OCI-LY7 (cell line): ENCODE results near the gene GSG1L. TPM values are rescaled to one million over a fixed set of nuclear protein-coding genes. Genes with fewer than 3 reads are reported as not detected.

Source experiments
- BruUV-seq: library from RNA; stranded (reverse); fragments of 400-500 nt; replicated peaks from 2 replicates; lab custom pipeline; 2021; lab: Mats Ljungman, UMichigan
- CTCF ChIA-PET: fragments of 300-600 bp; sonication (Branson Sonifier 250); formaldehyde crosslinking; loops from one replicate; lab custom pipeline; 2022; ENCODE audit warnings: antibody characterized with exemption; ENCODE audit not compliant: unreplicated experiment; lab: Charles Lee
- POLR2A ChIA-PET: fragments of 300-600 bp; sonication (Branson Sonifier 250); formaldehyde crosslinking; loops from one replicate; lab custom pipeline; 2022; ENCODE audit warnings: antibody characterized with exemption; lab: Charles Lee
- DNase-seq: peaks from one replicate; pipeline ENCODE4 v3.0.0-alpha.2; 2015; ENCODE audit warnings: low spot score
- H2AFZ ChIP-seq: fragments of 200-600 bp; sonication (generic), shearing (Covaris generic); 2 replicates; pipeline ENCODE4 v1.6.1; 2014; ENCODE audit warnings: mild to moderate bottlenecking, antibody characterized with exemption, low read length, moderate library complexity
- H3K27ac ChIP-seq: fragments of 200-600 bp; sonication (generic); 2 replicates; pipeline ENCODE4 v1.5.1; 2014; ENCODE audit warnings: mixed run types, low read depth, mild to moderate bottlenecking, moderate library complexity, low read length, inconsistent platforms; ENCODE audit not compliant: poor library complexity, severe bottlenecking
- H3K36me3 ChIP-seq: fragments of 200-600 bp; sonication (generic); 2 replicates; pipeline ENCODE4 v1.6.1; 2014; ENCODE audit warnings: mild to moderate bottlenecking, antibody characterized with exemption, low read length, moderate library complexity, mixed read lengths; ENCODE audit not compliant: insufficient read depth
- H3K4me1 ChIP-seq: fragments of 200-600 bp; sonication (generic); 2 replicates; pipeline ENCODE4 v1.5.1; 2014; ENCODE audit warnings: mild to moderate bottlenecking, low read length; ENCODE audit not compliant: insufficient read depth, poor library complexity, severe bottlenecking
- H3K4me2 ChIP-seq: fragments of 200-600 bp; sonication (generic); 2 replicates; pipeline ENCODE4 v1.6.1; 2014; ENCODE audit warnings: mild to moderate bottlenecking, low read length
- H3K4me3 ChIP-seq: fragments of 200-600 bp; sonication (generic); 2 replicates; pipeline ENCODE4 v1.5.1; 2014; ENCODE audit warnings: mild to moderate bottlenecking, low read depth, low read length; ENCODE audit not compliant: poor library complexity, severe bottlenecking
- H3K79me2 ChIP-seq: fragments of 200-600 bp; sonication (generic); 2 replicates; pipeline ENCODE4 v1.6.1; 2016; ENCODE audit warnings: low read depth, mild to moderate bottlenecking, low read length, moderate library complexity, mixed read lengths; ENCODE audit not compliant: insufficient read depth
- H3K9me2 ChIP-seq: fragments of 200-600 bp; sonication (generic); 2 replicates; pipeline ENCODE4 v1.6.1; 2016; ENCODE audit warnings: mild to moderate bottlenecking, low read length, mixed read lengths; ENCODE audit not compliant: insufficient read depth
- H3K9me3 ChIP-seq: fragments of 200-600 bp; sonication (generic); 2 replicates; pipeline ENCODE4 v1.6.1; 2014; ENCODE audit warnings: mild to moderate bottlenecking, mixed run types, low read length, mixed read lengths
- H4K20me1 ChIP-seq: fragments of 200-600 bp; sonication (generic); 2 replicates; pipeline ENCODE4 v1.6.1; 2014; ENCODE audit warnings: mild to moderate bottlenecking, antibody characterized with exemption, low read length, moderate library complexity, mixed read lengths; ENCODE audit not compliant: insufficient read depth
- EZH2phosphoT487 ChIP-seq: fragments of 200-600 bp; sonication (generic); IDR thresholded peaks from 2 replicates; pipeline ENCODE4 v1.6.1; 2018; ENCODE audit warnings: low read depth, borderline replicate concordance, mild to moderate bottlenecking, mixed run types, antibody characterized with exemption, low read length, moderate library complexity, mixed read lengths
- intact Hi-C: fragments of 100-400 bp; cut with micrococcal nuclease; formaldehyde crosslinking; loops from one replicate; pipeline ENCODE4 v1.10.0; 2022; ENCODE audit not compliant: unreplicated experiment
- total RNA-seq, 2 experiments: library from RNA; depleted of rRNA in 1 of 2; stranded (reverse); fragments of >200 nt in 1 of 2; shearing (Covaris generic) in 1 of 2; gene quantifications; 2 replicates each; pipeline ENCODE4 v1.2.3, GENCODE V29; 2014 to 2022
- TF ChIP-seq, protein P1 (sequence below): fragments of 200-600 bp; sonication (generic); conservative IDR thresholded peaks from 2 replicates; pipeline ENCODE4 v1.5.1; 2014; ENCODE audit warnings: mild to moderate bottlenecking, antibody characterized with exemption, low read length, moderate library complexity, mixed read lengths

Gene GSG1L
- total RNA-seq, 2 experiments from 2014 or later, result not detected

DNA sequence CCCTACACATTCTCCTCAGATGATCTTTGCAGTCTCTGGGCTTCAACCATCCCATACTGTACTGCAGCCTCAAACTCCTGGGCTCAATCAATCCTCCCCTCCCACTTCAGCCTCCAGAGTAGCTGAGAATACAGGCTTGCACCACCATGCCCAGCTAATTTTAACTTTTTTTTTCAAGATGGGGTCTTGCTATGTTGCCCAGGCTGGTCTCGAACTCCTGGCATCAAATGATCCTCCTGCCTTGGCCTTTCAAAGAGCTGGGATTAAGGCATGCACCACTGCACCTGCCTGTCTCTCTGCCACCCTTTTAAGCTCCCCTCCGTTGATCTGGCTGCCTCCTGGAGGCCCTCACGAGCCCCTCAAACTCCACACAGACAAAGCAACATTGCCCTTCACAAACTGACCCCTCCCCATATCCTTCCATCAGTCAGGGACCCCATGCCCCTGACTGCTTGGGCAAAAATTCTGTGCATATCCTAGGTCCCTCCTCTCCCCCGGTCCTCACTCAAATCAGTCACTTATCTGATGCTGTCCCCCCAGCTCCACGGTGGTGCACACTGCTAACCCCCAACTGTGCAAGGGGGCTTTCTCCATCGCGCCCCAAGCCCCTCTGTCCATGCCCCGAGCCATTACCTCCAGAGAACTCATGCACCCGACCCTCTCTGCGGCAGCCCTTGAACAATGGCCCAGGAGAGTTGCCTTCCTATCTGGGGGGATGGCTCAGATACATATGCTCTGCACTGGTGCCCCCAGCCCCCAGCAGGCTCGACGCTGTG lies 260.7 kb downstream of the GSG1L start:
- ChIA-PET POLR2A (no interaction called here), CTCF (no interaction called here)
- Histone ChIP-seq H2AFZ (no peak overlapping the region), H3K9me3 (no peaks in the 10 kb centered on the region), H3K4me3 (no peak overlapping the region), H3K27ac (no peak overlapping the region), H3K9me2 (no peaks in the 10 kb centered on the region), H3K79me2 (no peaks in the 10 kb centered on the region), H3K4me1 (no peaks in the 10 kb centered on the region), H4K20me1 (no peaks in the 10 kb centered on the region), H3K36me3 (no peaks in the 10 kb centered on the region), H3K4me2 (no peak overlapping the region)
- intact Hi-C loops, result no loop called here
- TF ChIP-seq, protein P1, sequence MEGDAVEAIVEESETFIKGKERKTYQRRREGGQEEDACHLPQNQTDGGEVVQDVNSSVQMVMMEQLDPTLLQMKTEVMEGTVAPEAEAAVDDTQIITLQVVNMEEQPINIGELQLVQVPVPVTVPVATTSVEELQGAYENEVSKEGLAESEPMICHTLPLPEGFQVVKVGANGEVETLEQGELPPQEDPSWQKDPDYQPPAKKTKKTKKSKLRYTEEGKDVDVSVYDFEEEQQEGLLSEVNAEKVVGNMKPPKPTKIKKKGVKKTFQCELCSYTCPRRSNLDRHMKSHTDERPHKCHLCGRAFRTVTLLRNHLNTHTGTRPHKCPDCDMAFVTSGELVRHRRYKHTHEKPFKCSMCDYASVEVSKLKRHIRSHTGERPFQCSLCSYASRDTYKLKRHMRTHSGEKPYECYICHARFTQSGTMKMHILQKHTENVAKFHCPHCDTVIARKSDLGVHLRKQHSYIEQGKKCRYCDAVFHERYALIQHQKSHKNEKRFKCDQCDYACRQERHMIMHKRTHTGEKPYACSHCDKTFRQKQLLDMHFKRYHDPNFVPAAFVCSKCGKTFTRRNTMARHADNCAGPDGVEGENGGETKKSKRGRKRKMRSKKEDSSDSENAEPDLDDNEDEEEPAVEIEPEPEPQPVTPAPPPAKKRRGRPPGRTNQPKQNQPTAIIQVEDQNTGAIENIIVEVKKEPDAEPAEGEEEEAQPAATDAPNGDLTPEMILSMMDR, result no peak
- no peak for TF ChIP-seq EZH2phosphoT487
- no TSS peak for BruUV-seq
- no peak for DNase-seq

DNA sequence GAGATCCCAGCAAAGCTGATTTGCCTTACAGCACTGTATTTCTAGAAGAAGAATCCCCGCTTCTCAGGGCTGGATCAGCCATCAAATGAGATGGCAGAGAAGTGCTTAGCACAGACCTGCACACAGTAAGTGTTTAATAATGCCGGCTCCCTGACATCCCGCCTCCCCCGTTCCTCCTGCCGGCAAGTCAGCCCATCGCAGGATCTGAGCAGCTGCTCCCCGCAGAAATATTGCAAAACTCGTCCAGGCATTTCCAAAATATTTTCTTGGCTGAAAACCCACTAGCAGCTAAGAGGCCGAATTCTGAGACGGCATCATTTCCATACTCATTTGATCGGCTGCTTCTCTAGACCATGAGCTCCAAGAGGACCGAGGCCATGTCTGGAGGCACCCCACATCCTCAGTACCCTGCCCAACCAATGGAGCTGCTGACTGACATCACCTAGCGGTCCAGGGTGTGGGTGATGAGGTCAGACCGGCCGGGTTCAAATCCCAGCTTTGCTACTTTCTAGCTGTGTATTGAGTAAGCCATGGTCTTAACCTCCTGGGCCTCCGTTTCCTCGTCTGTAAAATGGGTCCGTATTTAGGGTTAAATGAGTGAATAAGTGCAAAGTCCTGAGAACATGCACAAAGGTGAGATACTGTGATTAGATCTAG lies 262.1 kb downstream of the GSG1L start:
- TF ChIP-seq EZH2phosphoT487, result no peak
- TF ChIP-seq, protein P1, result no peak
- H3K4me1 ChIP-seq, result no peaks in the 10 kb centered on the region
- H3K4me2 ChIP-seq, result no peak overlapping the region
- H3K36me3 ChIP-seq, result no peaks in the 10 kb centered on the region
- H3K9me3 ChIP-seq, result no peaks in the 10 kb centered on the region
- no peak overlapping the region for H3K27ac ChIP-seq
- no peak overlapping the region for H2AFZ ChIP-seq
- POLR2A ChIA-PET, result no interaction called here
- no peak overlapping the region for H3K4me3 ChIP-seq
- no TSS peak for BruUV-seq
- CTCF ChIA-PET, result no interaction called here
- intact Hi-C loops, result no loop called here
- H3K9me2 ChIP-seq, result no peaks in the 10 kb centered on the region
- no peaks in the 10 kb centered on the region for H3K79me2 ChIP-seq
- no peaks in the 10 kb centered on the region for H4K20me1 ChIP-seq
- DNase-seq, result no peak

DNA sequence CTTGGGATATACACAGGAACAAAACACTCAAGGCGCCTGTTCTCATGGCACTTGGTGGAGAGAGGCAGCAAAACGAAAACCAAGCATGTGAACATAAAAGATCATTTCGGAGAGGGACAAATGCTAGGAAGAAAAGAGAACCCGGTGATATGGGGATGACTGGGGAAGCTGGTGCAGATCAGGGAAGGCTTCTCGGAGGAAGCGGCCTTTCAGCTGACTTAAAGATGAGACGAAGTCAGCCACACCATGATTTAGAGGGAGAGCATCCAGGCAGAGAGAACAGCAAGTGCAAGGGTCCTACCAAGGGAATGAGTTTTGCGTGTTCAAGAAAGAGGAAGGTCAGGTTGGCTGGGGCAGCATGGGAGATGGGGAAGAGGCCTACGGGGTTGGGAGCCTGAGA lies 262.7 kb downstream of the GSG1L start:
- H4K20me1 ChIP-seq, result no peaks in the 10 kb centered on the region
- CTCF ChIA-PET, result no interaction called here
- H3K9me2 ChIP-seq, result no peaks in the 10 kb centered on the region
- POLR2A ChIA-PET, result no interaction called here
- BruUV-seq, result no TSS peak
- H3K9me3 ChIP-seq, result no peaks in the 10 kb centered on the region
- TF ChIP-seq EZH2phosphoT487, result no peak
- TF ChIP-seq, protein P1, result no peak
- H3K4me2 ChIP-seq, result no peak overlapping the region
- no peaks in the 10 kb centered on the region for H3K36me3 ChIP-seq
- no peaks in the 10 kb centered on the region for H3K79me2 ChIP-seq
- no peak overlapping the region for H2AFZ ChIP-seq
- no peak overlapping the region for H3K27ac ChIP-seq
- H3K4me3 ChIP-seq, result no peak overlapping the region
- intact Hi-C loops, result no loop called here
- DNase-seq, result no peak
- H3K4me1 ChIP-seq, result no peaks in the 10 kb centered on the region
